Left ventricle myocardium inferior (tissue), 1 donor: ENCODE data around the gene HOMER1. TPM values are rescaled to one million over a fixed set of nuclear protein-coding genes. Genes with fewer than 3 reads are reported as not detected.

Source experiments
- DNase-seq: peaks from one replicate; pipeline ENCODE4 v3.0.0-alpha.2; 2020
- H3K27ac ChIP-seq: fragments of 200-600 bp; replicated peaks from 2 replicates; pipeline ENCODE4 v1.8.0; 2021
- H3K27me3 ChIP-seq: fragments of 200-600 bp; 2 replicates; pipeline ENCODE4 v1.8.0; 2021; ENCODE audit warnings: low read depth
- H3K36me3 ChIP-seq: fragments of 200-600 bp; 2 replicates; pipeline ENCODE4 v1.8.0; 2021
- H3K4me1 ChIP-seq: fragments of 200-600 bp; 2 replicates; pipeline ENCODE4 v1.8.0; 2021
- H3K4me3 ChIP-seq: fragments of 200-600 bp; 2 replicates; pipeline ENCODE4 v1.8.0; 2021; ENCODE audit warnings: mild to moderate bottlenecking, moderate library complexity
- H3K9me3 ChIP-seq: fragments of 200-600 bp; replicated peaks from 2 replicates; pipeline ENCODE4 v1.8.0; 2021
- intact Hi-C: fragments of 100-400 bp; cut with micrococcal nuclease; formaldehyde crosslinking; loops from one replicate; pipeline ENCODE4 v1.11.0; 2022
- total RNA-seq: library from RNA; stranded (reverse); fragmentation: NEBNext Ultra II Directional; extraction: Animal tissue kit (Norgen Biotek cat#: 25700); gene quantifications from one replicate; pipeline ENCODE4 v1.2.1, GENCODE V29; 2021
- TF ChIP-seq, protein P1 (sequence below): fragments of 200-600 bp; IDR thresholded peaks from 2 replicates; pipeline ENCODE4 v1.8.0; 2021; ENCODE audit warnings: antibody characterized with exemption, mild to moderate bottlenecking, borderline replicate concordance
- donor health status: DM: no; HTN: yes; CAD: no; lungs with severe emphysema.

HOMER1 gene
- total RNA-seq, 1 donor from 2014 or later, result 61.9 TPM

- intact Hi-C loops, result loop anchor here (10.0 kb wide), 2 partner anchors 325 to 435 kb away; no protein-coding TSS in a partner anchor
- Histone ChIP-seq H3K27ac (no peak overlapping the region), H3K9me3 (no peaks in the 10 kb centered on the region), H3K36me3 (no peaks in the 10 kb centered on the region), H3K27me3 (no peaks in the 10 kb centered on the region), H3K4me3 (no peak overlapping the region), H3K4me1 (peaks cover 39% of the 10 kb centered on the region)
- DNase-seq, result no peak
- TF ChIP-seq, protein P1, sequence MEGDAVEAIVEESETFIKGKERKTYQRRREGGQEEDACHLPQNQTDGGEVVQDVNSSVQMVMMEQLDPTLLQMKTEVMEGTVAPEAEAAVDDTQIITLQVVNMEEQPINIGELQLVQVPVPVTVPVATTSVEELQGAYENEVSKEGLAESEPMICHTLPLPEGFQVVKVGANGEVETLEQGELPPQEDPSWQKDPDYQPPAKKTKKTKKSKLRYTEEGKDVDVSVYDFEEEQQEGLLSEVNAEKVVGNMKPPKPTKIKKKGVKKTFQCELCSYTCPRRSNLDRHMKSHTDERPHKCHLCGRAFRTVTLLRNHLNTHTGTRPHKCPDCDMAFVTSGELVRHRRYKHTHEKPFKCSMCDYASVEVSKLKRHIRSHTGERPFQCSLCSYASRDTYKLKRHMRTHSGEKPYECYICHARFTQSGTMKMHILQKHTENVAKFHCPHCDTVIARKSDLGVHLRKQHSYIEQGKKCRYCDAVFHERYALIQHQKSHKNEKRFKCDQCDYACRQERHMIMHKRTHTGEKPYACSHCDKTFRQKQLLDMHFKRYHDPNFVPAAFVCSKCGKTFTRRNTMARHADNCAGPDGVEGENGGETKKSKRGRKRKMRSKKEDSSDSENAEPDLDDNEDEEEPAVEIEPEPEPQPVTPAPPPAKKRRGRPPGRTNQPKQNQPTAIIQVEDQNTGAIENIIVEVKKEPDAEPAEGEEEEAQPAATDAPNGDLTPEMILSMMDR, result no peak
These were observed 54.3 kb downstream of the HOMER1 start for GRCh38 chr5:79459626-79460025.

DNA sequence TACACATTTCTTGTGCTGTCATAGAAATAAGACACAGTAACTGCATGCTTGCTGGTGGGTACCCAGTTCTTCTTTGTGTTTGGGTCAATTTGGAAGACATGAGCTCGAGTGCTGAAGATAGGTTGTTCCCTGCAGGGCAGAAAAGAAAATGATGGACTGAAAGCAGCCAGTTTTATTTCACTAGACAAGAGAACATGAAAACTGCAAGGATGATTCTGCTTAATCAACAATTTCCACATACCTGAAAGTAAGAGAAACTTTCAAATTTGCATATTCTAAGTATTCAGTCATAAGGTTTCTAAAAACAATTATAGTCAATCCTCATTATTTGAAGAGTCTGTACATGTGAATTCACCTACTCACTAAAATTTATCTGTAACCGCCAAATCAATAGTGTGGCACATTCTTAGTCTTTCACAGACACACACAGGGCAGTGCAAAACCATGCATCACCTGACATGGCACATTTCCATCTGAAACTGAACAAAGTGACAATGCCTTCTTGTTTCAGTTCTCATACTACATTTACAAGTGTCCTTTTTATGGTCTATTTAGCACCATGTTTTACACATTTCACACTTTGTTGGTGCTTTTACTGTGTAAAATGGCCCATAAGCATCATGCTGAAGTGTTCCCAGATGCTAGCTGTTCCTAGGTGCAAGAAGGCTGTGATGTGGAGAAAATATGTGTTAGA is 56.9 kb downstream of the HOMER1 start:
- DNase-seq, result no peak
- intact Hi-C loops, result no loop called here
- Histone ChIP-seq H3K4me3 (no peak overlapping the region), H3K36me3 (no peaks in the 10 kb centered on the region), H3K27ac (no peak overlapping the region), H3K4me1 (peaks cover 45% of the 10 kb centered on the region), H3K9me3 (no peaks in the 10 kb centered on the region), H3K27me3 (no peaks in the 10 kb centered on the region)
- TF ChIP-seq, protein P1, result no peak

GRCh38 chr5:79456400-79456799 is 57.5 kb downstream of the HOMER1 start:
- H3K27me3 ChIP-seq, result no peaks in the 10 kb centered on the region
- no peaks in the 10 kb centered on the region for H3K36me3 ChIP-seq
- H3K27ac ChIP-seq, result no peak overlapping the region
- TF ChIP-seq, protein P1, result no peak
- H3K4me3 ChIP-seq, result no peak overlapping the region
- no peak for DNase-seq
- H3K9me3 ChIP-seq, result no peaks in the 10 kb centered on the region
- intact Hi-C loops, result no loop called here
- H3K4me1 ChIP-seq, result peaks cover 45% of the 10 kb centered on the region

DNA sequence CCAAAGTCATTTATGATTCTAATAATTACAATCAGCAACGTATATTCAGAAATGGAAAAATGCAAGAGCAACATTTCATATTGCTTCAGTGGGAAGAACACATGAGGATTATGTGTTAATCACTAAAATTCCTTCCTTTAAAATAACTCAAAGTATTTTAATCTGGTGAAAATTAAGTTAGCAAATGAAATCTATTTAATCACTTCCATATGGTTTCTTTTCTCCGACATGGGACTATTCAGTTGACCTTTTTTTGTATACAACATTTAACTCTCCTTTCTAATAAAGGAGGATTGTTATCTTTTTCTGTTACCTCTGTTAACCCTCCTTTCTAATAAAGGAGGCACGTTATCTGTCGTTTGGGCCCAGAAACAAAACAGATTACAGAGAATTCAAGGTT is 59.9 kb downstream of the HOMER1 start:
- DNase-seq, result no peak
- no peak overlapping the region for H3K27ac ChIP-seq
- no peaks in the 10 kb centered on the region for H3K36me3 ChIP-seq
- H3K27me3 ChIP-seq, result no peaks in the 10 kb centered on the region
- no peaks in the 10 kb centered on the region for H3K9me3 ChIP-seq
- TF ChIP-seq, protein P1, result no peak
- no peak overlapping the region for H3K4me3 ChIP-seq
- intact Hi-C loops, result no loop called here
- peaks cover 34% of the 10 kb centered on the region for H3K4me1 ChIP-seq

DNA sequence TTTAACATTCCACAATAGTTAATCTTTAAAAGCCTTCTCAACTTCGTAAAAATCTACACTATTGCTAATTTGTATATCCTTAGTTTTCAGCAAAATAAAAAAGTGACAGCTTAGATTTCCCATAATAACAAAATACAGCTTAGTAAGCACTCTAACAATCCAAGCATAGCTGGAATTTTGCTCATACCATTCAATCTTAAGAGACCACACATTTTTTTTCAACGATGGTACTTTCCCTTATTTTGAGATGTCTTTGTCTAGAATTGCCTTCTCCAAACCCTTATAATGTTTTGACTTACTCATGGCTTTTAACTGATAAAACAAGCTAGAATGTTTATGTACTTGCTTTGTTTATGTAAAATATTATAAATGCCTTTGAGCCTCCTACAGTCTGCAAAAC is 65.6 kb downstream of the HOMER1 start:
- H3K4me3 ChIP-seq, result no peak overlapping the region
- peaks cover 5% of the 10 kb centered on the region for H3K4me1 ChIP-seq
- H3K27me3 ChIP-seq, result no peaks in the 10 kb centered on the region
- H3K27ac ChIP-seq, result no peak overlapping the region
- intact Hi-C loops, result no loop called here
- H3K36me3 ChIP-seq, result no peaks in the 10 kb centered on the region
- no peaks in the 10 kb centered on the region for H3K9me3 ChIP-seq
- DNase-seq, result no peak
- TF ChIP-seq, protein P1, result no peak
